NCI-H510A treated with DMSO at 0.1 percent for 48 hours (cell line): Measurements from ENCODE around the gene NPHP4.

Source experiments
- DNase-seq: peaks from one replicate; lab custom pipeline; 2025; lab: John Stamatoyannopoulos, UW

NPHP4 gene

GRCh38 chr1:6003568-6004411, 11.6 kb upstream of the NPHP4 start:
- peak; percentile 95 for DNase-seq

GRCh38 chr1:6002714-6003501, 10.7 kb upstream of the NPHP4 start:
- peak; percentile 98 for DNase-seq

- peak; percentile 98 for DNase-seq
Measured at GRCh38 chr1:6001992-6002576, 9.9 kb upstream of the NPHP4 start.

GRCh38 chr1:6000444-6001288, 8.4 kb upstream of the NPHP4 start:
- DNase-seq = no peak

- no peak for DNase-seq
Measured at GRCh38 chr1:5999711-6000443, 7.7 kb upstream of the NPHP4 start.

GRCh38 chr1:5998906-5999301, 6.7 kb upstream of the NPHP4 start:
- DNase-seq = no peak

- no peak for DNase-seq
Measured at GRCh38 chr1:5998051-5998905, 6.1 kb upstream of the NPHP4 start.

GRCh38 chr1:5997316-5997715, 5.1 kb upstream of the NPHP4 start:
- DNase-seq = no peak

GRCh38 chr1:5996641-5997270, 4.5 kb upstream of the NPHP4 start:
- DNase-seq = no peak

- no peak for DNase-seq
Measured at GRCh38 chr1:5995871-5996630, 3.8 kb upstream of the NPHP4 start.

GRCh38 chr1:5994713-5995621, 2.7 kb upstream of the NPHP4 start:
- DNase-seq = no peak

GRCh38 chr1:5993556-5994491, 1.6 kb upstream of the NPHP4 start:
- no peak for DNase-seq

GRCh38 chr1:5992814-5993555, 760 bp upstream of the NPHP4 start:
- DNase-seq = peak; percentile 96

- DNase-seq = peak; percentile 55
Measured at GRCh38 chr1:5991381-5992025, 722 bp downstream of the NPHP4 start.

- no peak for DNase-seq
Measured at GRCh38 chr1:5990913-5991312, 1.3 kb downstream of the NPHP4 start.
